ENCODE measurements around the gene CYBC1. TPM values are rescaled to one million over a fixed set of nuclear protein-coding genes. Genes with fewer than 3 reads are reported as not detected.

CYBC1 gene
- total and polyA plus RNA-seq, 2 donors (not counting 1 experiment from before 2014, with no cell fraction given): 328 to 569 TPM

DNA sequence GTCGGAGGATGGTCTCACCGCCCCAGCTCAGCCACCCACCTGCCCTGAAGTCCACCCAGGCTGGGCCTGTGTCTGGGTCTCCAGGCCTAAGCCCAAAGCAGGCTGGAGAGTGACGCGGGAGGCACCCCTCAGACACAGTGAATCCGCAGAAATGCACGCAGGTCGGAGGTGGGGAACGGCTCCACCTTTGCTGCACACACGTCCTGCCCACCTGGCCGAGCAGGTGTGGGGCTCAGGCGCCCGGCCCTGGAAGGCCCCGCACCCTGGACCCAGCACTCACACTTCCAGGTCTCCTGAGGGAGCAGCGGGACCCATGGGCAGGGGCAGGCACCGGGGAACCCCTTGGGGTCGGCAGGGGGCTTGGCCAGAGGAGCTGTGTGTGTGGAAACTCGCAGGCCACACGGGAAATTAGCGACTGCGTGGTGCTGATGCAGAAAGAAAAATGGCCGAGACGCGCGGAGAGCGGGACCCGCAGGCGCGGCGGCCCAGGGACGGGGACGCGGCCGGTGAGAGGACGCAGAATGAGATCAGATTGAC lies 10.7 kb downstream of the CYBC1 start:
- intact Hi-C loops (cut with micrococcal nuclease): no loop called here
- Histone ChIP-seq H4K20me1 (ENCODE audit: control insufficient read depth, insufficient read depth, low read length, poor library complexity, severe bottlenecking) (peaks cover 88% of the 10 kb centered on the region), H2AFZ (ENCODE audit: insufficient read depth, low read depth, low read length, poor library complexity, severe bottlenecking) (no peak overlapping the region), H3K4me2 (replicated peaks; ENCODE audit: low read depth, low read length, poor library complexity, severe bottlenecking) (peak overlapping the region; percentile 64), H3K4me1 (ENCODE audit: control insufficient read depth in 2 of 2, insufficient read depth in 2 of 2, low read length in 2 of 2) (peaks cover 27 to 70% of the 10 kb centered on the region in 2 donors), H3K4me3 (ENCODE audit: control extremely low read depth in 1 of 5, extremely low read depth in 1 of 5, insufficient read depth in 1 of 5, low read depth in 2 of 5, low read length in 4 of 5) (peak overlapping the region in 1 of 5 experiments; percentile 45), H3K27me3 (replicated peaks in 1 of 4; ENCODE audit: control extremely low read depth in 1 of 4, control insufficient read depth in 3 of 4, insufficient read depth in 4 of 4, low read length in 3 of 4) (no peaks in the 10 kb centered on the region), H3K36me3 (replicated peaks in 1 of 2; ENCODE audit: control extremely low read depth in 1 of 2, control insufficient read depth in 1 of 2, extremely low read depth in 1 of 2, insufficient read depth in 2 of 2, low read length in 1 of 2) (peaks cover 0 to 71% of the 10 kb centered on the region in 2 experiments), H3K9ac (ENCODE audit: low read length) (peak overlapping the region; percentile 35), H3K79me2 (ENCODE audit: control insufficient read depth, insufficient read depth, low read length) (peaks cover 85% of the 10 kb centered on the region), H3K27ac (ENCODE audit: low read length in 2 of 2) (peak overlapping the region; percentile 43 to 78), H3K9me3 (ENCODE audit: control extremely low read depth in 1 of 3, control insufficient read depth in 2 of 3, insufficient read depth in 1 of 3, low read length in 2 of 3) (no peaks in the 10 kb centered on the region)
- peak overlapping the region; percentile 78 for H3K4me3 Mint-ChIP-seq
- peaks cover 42% of the 10 kb centered on the region for H3K4me1 Mint-ChIP-seq
- TF ChIP-seq, protein P1, sequence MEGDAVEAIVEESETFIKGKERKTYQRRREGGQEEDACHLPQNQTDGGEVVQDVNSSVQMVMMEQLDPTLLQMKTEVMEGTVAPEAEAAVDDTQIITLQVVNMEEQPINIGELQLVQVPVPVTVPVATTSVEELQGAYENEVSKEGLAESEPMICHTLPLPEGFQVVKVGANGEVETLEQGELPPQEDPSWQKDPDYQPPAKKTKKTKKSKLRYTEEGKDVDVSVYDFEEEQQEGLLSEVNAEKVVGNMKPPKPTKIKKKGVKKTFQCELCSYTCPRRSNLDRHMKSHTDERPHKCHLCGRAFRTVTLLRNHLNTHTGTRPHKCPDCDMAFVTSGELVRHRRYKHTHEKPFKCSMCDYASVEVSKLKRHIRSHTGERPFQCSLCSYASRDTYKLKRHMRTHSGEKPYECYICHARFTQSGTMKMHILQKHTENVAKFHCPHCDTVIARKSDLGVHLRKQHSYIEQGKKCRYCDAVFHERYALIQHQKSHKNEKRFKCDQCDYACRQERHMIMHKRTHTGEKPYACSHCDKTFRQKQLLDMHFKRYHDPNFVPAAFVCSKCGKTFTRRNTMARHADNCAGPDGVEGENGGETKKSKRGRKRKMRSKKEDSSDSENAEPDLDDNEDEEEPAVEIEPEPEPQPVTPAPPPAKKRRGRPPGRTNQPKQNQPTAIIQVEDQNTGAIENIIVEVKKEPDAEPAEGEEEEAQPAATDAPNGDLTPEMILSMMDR (IDR thresholded peaks at IDR 0.05): no peak
- TF ChIP-seq EZH2 (IDR thresholded peaks at IDR 0.05; ENCODE audit: borderline replicate concordance, insufficient read depth, low read depth, low read length, poor library complexity, severe bottlenecking): no peak
- POLR2A ChIA-PET: interaction anchor here (1.2 kb wide), 1 partner anchor 10 kb away, joined by 4 read pairs; no protein-coding TSS in a partner anchor
- ATAC-seq (ENCODE audit: low read depth): no peak
- no peaks in the 10 kb centered on the region for H3K9me3 Mint-ChIP-seq (ENCODE audit: insufficient read depth)
- no peaks in the 10 kb centered on the region for H3K27me3 Mint-ChIP-seq
- CTCF ChIA-PET: no interaction called here
- 95% methylated on average over 16 of the region's 34 CpGs for WGBS (ENCODE audit: insufficient coverage)
- H3K27ac Mint-ChIP-seq: peak overlapping the region; percentile 91
- DNase-seq: no peak

DNA sequence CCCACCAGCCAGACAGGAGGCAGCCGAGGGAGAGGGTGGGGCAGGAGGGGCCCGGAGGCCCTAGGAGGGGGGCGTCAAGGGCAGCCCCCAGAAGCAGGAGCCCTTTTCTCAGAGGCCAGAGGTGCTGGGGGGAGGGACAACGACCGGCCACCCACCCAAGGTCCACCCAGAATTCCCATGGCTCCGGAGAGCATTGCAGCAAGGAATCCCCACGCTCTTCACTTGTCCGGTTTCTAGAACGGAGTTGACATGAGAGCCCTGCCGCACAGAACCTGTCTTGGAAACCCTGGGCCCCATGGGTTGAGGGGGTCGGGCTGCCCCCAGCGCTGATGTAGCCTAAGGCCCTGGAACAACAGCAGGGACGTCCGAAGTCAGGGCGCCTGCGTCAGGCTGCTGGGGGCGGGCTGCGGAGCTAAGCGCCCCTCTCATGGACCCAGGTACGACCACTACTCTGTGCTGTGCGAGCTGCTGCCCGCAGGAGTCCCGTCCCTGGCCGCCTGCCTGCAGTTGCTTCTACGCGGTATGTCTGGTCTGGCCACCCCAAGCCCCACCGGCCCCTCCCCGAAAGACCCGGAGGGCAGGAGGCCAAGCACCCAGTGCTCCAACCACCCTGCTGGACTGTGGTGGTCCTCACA lies 11.2 kb downstream of the CYBC1 start:
- Histone ChIP-seq H3K4me3 (ENCODE audit: control extremely low read depth in 1 of 5, extremely low read depth in 1 of 5, insufficient read depth in 1 of 5, low read depth in 2 of 5, low read length in 4 of 5) (no peak overlapping the region), H3K9me3 (ENCODE audit: control extremely low read depth in 1 of 3, control insufficient read depth in 2 of 3, insufficient read depth in 1 of 3, low read length in 2 of 3) (no peaks in the 10 kb centered on the region), H2AFZ (ENCODE audit: insufficient read depth, low read depth, low read length, poor library complexity, severe bottlenecking) (no peak overlapping the region), H3K27me3 (replicated peaks in 1 of 4; ENCODE audit: control extremely low read depth in 1 of 4, control insufficient read depth in 3 of 4, insufficient read depth in 4 of 4, low read length in 3 of 4) (no peaks in the 10 kb centered on the region), H3K36me3 (replicated peaks in 1 of 2; ENCODE audit: control extremely low read depth in 1 of 2, control insufficient read depth in 1 of 2, extremely low read depth in 1 of 2, insufficient read depth in 2 of 2, low read length in 1 of 2) (peaks cover 0 to 65% of the 10 kb centered on the region in 2 experiments), H3K79me2 (ENCODE audit: control insufficient read depth, insufficient read depth, low read length) (peaks cover 79% of the 10 kb centered on the region), H4K20me1 (ENCODE audit: control insufficient read depth, insufficient read depth, low read length, poor library complexity, severe bottlenecking) (peaks cover 82% of the 10 kb centered on the region), H3K27ac (ENCODE audit: low read length in 2 of 2) (peak overlapping the region in 1 of 2 donors; percentile 78), H3K9ac (ENCODE audit: low read length) (no peak overlapping the region), H3K4me1 (ENCODE audit: control insufficient read depth in 2 of 2, insufficient read depth in 2 of 2, low read length in 2 of 2) (peaks cover 32 to 72% of the 10 kb centered on the region in 2 donors), H3K4me2 (replicated peaks; ENCODE audit: low read depth, low read length, poor library complexity, severe bottlenecking) (peak overlapping the region; percentile 64)
- Mint-ChIP-seq H3K27me3 (no peaks in the 10 kb centered on the region), H3K9me3 (ENCODE audit: insufficient read depth) (no peaks in the 10 kb centered on the region), H3K4me1 (peaks cover 45% of the 10 kb centered on the region), H3K27ac (peak overlapping the region; percentile 10), H3K4me3 (no peak overlapping the region)
- WGBS (ENCODE audit: insufficient coverage): 94% methylated on average over 29 of the region's 29 CpGs
- TF ChIP-seq, protein P1 (IDR thresholded peaks at IDR 0.05): no peak
- no peak for TF ChIP-seq EZH2 (IDR thresholded peaks at IDR 0.05; ENCODE audit: borderline replicate concordance, insufficient read depth, low read depth, low read length, poor library complexity, severe bottlenecking)
- ATAC-seq (ENCODE audit: low read depth) (no peak), DNase-seq (no peak)
- ChIA-PET CTCF (interaction anchor here (1.0 kb wide), 1 partner anchor 112 kb away, joined by 3 read pairs; no protein-coding TSS in a partner anchor), POLR2A (interaction anchor here (0.6 kb wide), 2 partner anchors 225 to 311 kb away, joined by 3 read pairs; no protein-coding TSS in a partner anchor)
- intact Hi-C loops (cut with micrococcal nuclease): no loop called here

Measured in B cell (primary cell).